ENCODE measurements around the gene FRS3. TPM values are rescaled to one million over a fixed set of nuclear protein-coding genes. Genes with fewer than 3 reads are reported as not detected.

The FRS3 gene
- total RNA-seq, 1 experiment from 2014 or later: 5.9 TPM

- no peaks in the 10 kb centered on the region for H4K20me1 ChIP-seq (ENCODE audit: insufficient read depth)
- H3K9ac ChIP-seq (ENCODE audit: low read length): no peak overlapping the region
- TF ChIP-seq RAD21 (IDR thresholded peaks at IDR 0.05; ENCODE audit: low read depth) (no peak), SP1 (IDR thresholded peaks at IDR 0.05; ENCODE audit: low read depth) (no peak), POLR2AphosphoS5 (IDR thresholded peaks at IDR 0.05; ENCODE audit: low read depth, low read length) (no peak)
- no peaks in the 10 kb centered on the region for H3K36me3 ChIP-seq (ENCODE audit: control insufficient read depth in 1 of 2, insufficient read depth in 2 of 2, low read length in 2 of 2)
- no peak overlapping the region for H3K4me3 ChIP-seq (replicated peaks in 1 of 2; ENCODE audit: low read depth in 1 of 2, low read length in 2 of 2)
- no peaks in the 10 kb centered on the region for H3K27me3 ChIP-seq (ENCODE audit: insufficient read depth, low read length)
- peaks cover 6 to 15% of the 10 kb centered on the region in 2 experiments; a peak in 3 of 4 replicates for H3K4me1 ChIP-seq (ENCODE audit: control insufficient read depth in 1 of 2, insufficient read depth in 2 of 2, low read length in 2 of 2)
- intact Hi-C loops (cut with micrococcal nuclease): no loop called here
- H3K4me2 ChIP-seq (ENCODE audit: low read length): no peak overlapping the region
- ChIA-PET RAD21 (ENCODE audit: low non-redundant PET in 1 of 2, low total read pairs in 2 of 2, uncharacterized antibody in 2 of 2, unreplicated experiment in 2 of 2) (no interaction called here), POLR2A (no interaction called here), CTCF (no interaction called here)
- no peak overlapping the region for H2AFZ ChIP-seq (ENCODE audit: low read depth, low read length, poor library complexity, severe bottlenecking)
- ATAC-seq (no peak), DNase-seq (ENCODE audit: low read depth, low spot score) (no peak)
- no peaks in the 10 kb centered on the region for H3K9me3 ChIP-seq (ENCODE audit: control insufficient read depth in 1 of 2, insufficient read depth in 1 of 2, low read depth in 1 of 2, low read length in 2 of 2)
- H3K27ac ChIP-seq (ENCODE audit: low read depth, low read length): no peak overlapping the region
- H3K79me2 ChIP-seq (ENCODE audit: insufficient read depth, low read length): no peaks in the 10 kb centered on the region
- BruUV-seq (replicated peaks): no TSS peak
- no peaks in the 10 kb centered on the region for H3K9me2 ChIP-seq (ENCODE audit: insufficient read depth)
These were observed 33.6 kb downstream of the FRS3 start for GRCh38 chr6:41746107-41746506.

DNA sequence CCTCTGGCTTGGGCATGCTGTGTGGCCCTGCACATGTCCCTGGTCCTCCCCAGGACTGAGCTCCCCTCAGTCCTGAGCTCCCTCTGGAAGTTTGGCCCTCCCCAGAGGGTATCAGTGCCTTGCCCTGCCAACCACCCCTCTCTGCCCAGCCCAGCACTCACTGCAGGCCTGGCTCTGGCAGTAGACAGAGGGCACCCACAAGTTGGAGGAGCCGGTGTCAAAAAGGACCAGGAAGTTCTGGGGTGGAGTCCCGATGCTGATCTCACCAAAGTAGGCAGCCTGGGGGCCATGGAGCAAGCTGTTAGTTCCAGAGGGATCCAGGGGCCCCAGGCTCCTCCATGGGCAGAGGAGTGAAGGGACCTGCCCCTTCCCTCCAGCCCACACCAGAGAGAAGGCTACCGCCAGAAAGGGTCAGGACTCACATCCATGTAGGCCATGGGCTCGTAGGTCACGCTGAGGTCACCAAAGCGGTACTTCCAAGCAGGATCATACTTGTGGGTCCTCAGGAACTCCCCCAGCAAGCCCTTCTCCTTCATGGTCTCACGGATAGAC lies 35.4 kb downstream of the FRS3 start:
- H3K36me3 ChIP-seq (ENCODE audit: control insufficient read depth in 1 of 2, insufficient read depth in 2 of 2, low read length in 2 of 2): no peaks in the 10 kb centered on the region
- no peak overlapping the region for H3K9ac ChIP-seq (ENCODE audit: low read length)
- H3K4me1 ChIP-seq (ENCODE audit: control insufficient read depth in 1 of 2, insufficient read depth in 2 of 2, low read length in 2 of 2): peaks cover 6 to 19% of the 10 kb centered on the region in 2 experiments; a peak in 3 of 4 replicates
- CTCF ChIA-PET: no interaction called here
- RAD21 ChIA-PET (ENCODE audit: low non-redundant PET in 1 of 2, low total read pairs in 2 of 2, uncharacterized antibody in 2 of 2, unreplicated experiment in 2 of 2): no interaction called here
- H3K4me3 ChIP-seq (replicated peaks in 1 of 2; ENCODE audit: low read depth in 1 of 2, low read length in 2 of 2): no peak overlapping the region
- no peak overlapping the region for H3K27ac ChIP-seq (ENCODE audit: low read depth, low read length)
- no peaks in the 10 kb centered on the region for H4K20me1 ChIP-seq (ENCODE audit: insufficient read depth)
- H3K9me2 ChIP-seq (ENCODE audit: insufficient read depth): no peaks in the 10 kb centered on the region
- H3K9me3 ChIP-seq (ENCODE audit: control insufficient read depth in 1 of 2, insufficient read depth in 1 of 2, low read depth in 1 of 2, low read length in 2 of 2): no peaks in the 10 kb centered on the region
- no peak overlapping the region for H2AFZ ChIP-seq (ENCODE audit: low read depth, low read length, poor library complexity, severe bottlenecking)
- POLR2A ChIA-PET: no interaction called here
- DNase-seq (ENCODE audit: low read depth, low spot score): no peak
- BruUV-seq (replicated peaks): no TSS peak
- no peaks in the 10 kb centered on the region for H3K79me2 ChIP-seq (ENCODE audit: insufficient read depth, low read length)
- no peak overlapping the region for H3K4me2 ChIP-seq (ENCODE audit: low read length)
- intact Hi-C loops (cut with micrococcal nuclease): no loop called here
- no peaks in the 10 kb centered on the region for H3K27me3 ChIP-seq (ENCODE audit: insufficient read depth, low read length)
- no peak for ATAC-seq
- no peak for TF ChIP-seq ATF3 (IDR thresholded peaks at IDR 0.05)
- no peak for TF ChIP-seq RAD21 (IDR thresholded peaks at IDR 0.05; ENCODE audit: low read depth)
- no peak for TF ChIP-seq ZNF274 (IDR thresholded peaks at IDR 0.05; ENCODE audit: low read depth, low read length)
- TF ChIP-seq POLR2AphosphoS5 (IDR thresholded peaks at IDR 0.05; ENCODE audit: low read depth, low read length): no peak
- TF ChIP-seq SIN3A (IDR thresholded peaks at IDR 0.05; ENCODE audit: low read depth): no peak
- no peak for TF ChIP-seq SRF (IDR thresholded peaks at IDR 0.05; ENCODE audit: low read depth)
- TF ChIP-seq CBX3 (IDR thresholded peaks at IDR 0.05; ENCODE audit: low read depth): no peak
- TF ChIP-seq TCF7L2 (IDR thresholded peaks at IDR 0.05; ENCODE audit: borderline replicate concordance, extremely low read depth, insufficient read depth, insufficient read length): no peak
- TF ChIP-seq, protein P1, sequence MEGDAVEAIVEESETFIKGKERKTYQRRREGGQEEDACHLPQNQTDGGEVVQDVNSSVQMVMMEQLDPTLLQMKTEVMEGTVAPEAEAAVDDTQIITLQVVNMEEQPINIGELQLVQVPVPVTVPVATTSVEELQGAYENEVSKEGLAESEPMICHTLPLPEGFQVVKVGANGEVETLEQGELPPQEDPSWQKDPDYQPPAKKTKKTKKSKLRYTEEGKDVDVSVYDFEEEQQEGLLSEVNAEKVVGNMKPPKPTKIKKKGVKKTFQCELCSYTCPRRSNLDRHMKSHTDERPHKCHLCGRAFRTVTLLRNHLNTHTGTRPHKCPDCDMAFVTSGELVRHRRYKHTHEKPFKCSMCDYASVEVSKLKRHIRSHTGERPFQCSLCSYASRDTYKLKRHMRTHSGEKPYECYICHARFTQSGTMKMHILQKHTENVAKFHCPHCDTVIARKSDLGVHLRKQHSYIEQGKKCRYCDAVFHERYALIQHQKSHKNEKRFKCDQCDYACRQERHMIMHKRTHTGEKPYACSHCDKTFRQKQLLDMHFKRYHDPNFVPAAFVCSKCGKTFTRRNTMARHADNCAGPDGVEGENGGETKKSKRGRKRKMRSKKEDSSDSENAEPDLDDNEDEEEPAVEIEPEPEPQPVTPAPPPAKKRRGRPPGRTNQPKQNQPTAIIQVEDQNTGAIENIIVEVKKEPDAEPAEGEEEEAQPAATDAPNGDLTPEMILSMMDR (IDR thresholded peaks at IDR 0.05 in 2 of 3, conservative IDR thresholded peaks at IDR 0.05 in 1 of 3; ENCODE audit: borderline replicate concordance in 1 of 3, insufficient read depth in 1 of 3, low read depth in 2 of 3, low read length in 2 of 3): no peak
- TF ChIP-seq, protein P2, sequence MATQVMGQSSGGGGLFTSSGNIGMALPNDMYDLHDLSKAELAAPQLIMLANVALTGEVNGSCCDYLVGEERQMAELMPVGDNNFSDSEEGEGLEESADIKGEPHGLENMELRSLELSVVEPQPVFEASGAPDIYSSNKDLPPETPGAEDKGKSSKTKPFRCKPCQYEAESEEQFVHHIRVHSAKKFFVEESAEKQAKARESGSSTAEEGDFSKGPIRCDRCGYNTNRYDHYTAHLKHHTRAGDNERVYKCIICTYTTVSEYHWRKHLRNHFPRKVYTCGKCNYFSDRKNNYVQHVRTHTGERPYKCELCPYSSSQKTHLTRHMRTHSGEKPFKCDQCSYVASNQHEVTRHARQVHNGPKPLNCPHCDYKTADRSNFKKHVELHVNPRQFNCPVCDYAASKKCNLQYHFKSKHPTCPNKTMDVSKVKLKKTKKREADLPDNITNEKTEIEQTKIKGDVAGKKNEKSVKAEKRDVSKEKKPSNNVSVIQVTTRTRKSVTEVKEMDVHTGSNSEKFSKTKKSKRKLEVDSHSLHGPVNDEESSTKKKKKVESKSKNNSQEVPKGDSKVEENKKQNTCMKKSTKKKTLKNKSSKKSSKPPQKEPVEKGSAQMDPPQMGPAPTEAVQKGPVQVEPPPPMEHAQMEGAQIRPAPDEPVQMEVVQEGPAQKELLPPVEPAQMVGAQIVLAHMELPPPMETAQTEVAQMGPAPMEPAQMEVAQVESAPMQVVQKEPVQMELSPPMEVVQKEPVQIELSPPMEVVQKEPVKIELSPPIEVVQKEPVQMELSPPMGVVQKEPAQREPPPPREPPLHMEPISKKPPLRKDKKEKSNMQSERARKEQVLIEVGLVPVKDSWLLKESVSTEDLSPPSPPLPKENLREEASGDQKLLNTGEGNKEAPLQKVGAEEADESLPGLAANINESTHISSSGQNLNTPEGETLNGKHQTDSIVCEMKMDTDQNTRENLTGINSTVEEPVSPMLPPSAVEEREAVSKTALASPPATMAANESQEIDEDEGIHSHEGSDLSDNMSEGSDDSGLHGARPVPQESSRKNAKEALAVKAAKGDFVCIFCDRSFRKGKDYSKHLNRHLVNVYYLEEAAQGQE (IDR thresholded peaks at IDR 0.05; ENCODE audit: low read depth): no peak
- no peak for TF ChIP-seq CEBPB (IDR thresholded peaks at IDR 0.05; ENCODE audit: low read depth)
- TF ChIP-seq ZFX (IDR thresholded peaks at IDR 0.05): no peak
- no peak for TF ChIP-seq EGR1 (IDR thresholded peaks at IDR 0.05; ENCODE audit: low read depth)
- no peak for TF ChIP-seq FOSL1 (IDR thresholded peaks at IDR 0.05; ENCODE audit: low read depth)
